ENCODE data around the gene SLC38A6. TPM values are rescaled to one million over a fixed set of nuclear protein-coding genes. Genes with fewer than 3 reads are reported as not detected.

SLC38A6 gene
- total RNA-seq, 2 experiments from 2014 or later: 15.8 to 16.8 TPM

GRCh38 chr14:60981633-60982455 is 799 bp downstream of the SLC38A6 start:
- H4K20me1 ChIP-seq (ENCODE audit: insufficient read depth, low read length): no peaks in the 10 kb centered on the region
- no peak overlapping the region for H3K27ac ChIP-seq (ENCODE audit: low read depth, low read length, poor library complexity, severe bottlenecking)
- H2AFZ ChIP-seq (ENCODE audit: low read length): peak overlapping the region; percentile 89
- BruUV-seq (replicated peaks): no TSS peak
- POLR2A ChIA-PET: interaction anchor here (0.6 to 1.5 kb wide), 8 partner anchors 10 to 248 kb away, joined by 3 to 6 read pairs (median 3); partner anchors contain the start of gene MNAT1
- TF ChIP-seq CTCF (conservative IDR thresholded peaks at IDR 0.05; ENCODE audit: low read length) (no peak), EZH2phosphoT487 (IDR thresholded peaks at IDR 0.05; ENCODE audit: borderline replicate concordance, low read depth, low read length) (no peak)
- H3K4me1 ChIP-seq (ENCODE audit: insufficient read depth, low read length, poor library complexity, severe bottlenecking): peaks cover 41% of the 10 kb centered on the region
- peaks cover 41% of the 10 kb centered on the region for H3K36me3 ChIP-seq (ENCODE audit: insufficient read depth, low read length)
- no peaks in the 10 kb centered on the region for H3K9me3 ChIP-seq (ENCODE audit: low read length)
- peak overlapping the region; percentile 81 for H3K4me3 ChIP-seq (ENCODE audit: low read depth, low read length, poor library complexity, severe bottlenecking)
- no peak for DNase-seq (ENCODE audit: low spot score)
- intact Hi-C loops (cut with micrococcal nuclease; ENCODE audit: unreplicated experiment): loop anchor here (1.0 to 5.0 kb wide), 3 partner anchors 167 to 325 kb away; partner anchors contain the start of gene MNAT1
- CTCF ChIA-PET (ENCODE audit: unreplicated experiment): no interaction called here
- H3K9me2 ChIP-seq (ENCODE audit: insufficient read depth, low read length): no peaks in the 10 kb centered on the region
- H3K4me2 ChIP-seq (ENCODE audit: low read length): peak overlapping the region; percentile 83
- peaks cover 38% of the 10 kb centered on the region; the same call in 1 of the 2 replicates for H3K79me2 ChIP-seq (ENCODE audit: insufficient read depth, low read depth, low read length)

- Histone ChIP-seq H3K36me3 (ENCODE audit: insufficient read depth, low read length) (peaks cover 40% of the 10 kb centered on the region), H4K20me1 (ENCODE audit: insufficient read depth, low read length) (no peaks in the 10 kb centered on the region), H3K79me2 (ENCODE audit: insufficient read depth, low read depth, low read length) (peaks cover 31% of the 10 kb centered on the region; the same call in 1 of the 2 replicates), H3K9me3 (ENCODE audit: low read length) (no peaks in the 10 kb centered on the region), H3K27ac (ENCODE audit: low read depth, low read length, poor library complexity, severe bottlenecking) (no peak overlapping the region), H3K4me3 (ENCODE audit: low read depth, low read length, poor library complexity, severe bottlenecking) (no peak overlapping the region), H2AFZ (ENCODE audit: low read length) (no peak overlapping the region), H3K4me1 (ENCODE audit: insufficient read depth, low read length, poor library complexity, severe bottlenecking) (peaks cover 31% of the 10 kb centered on the region), H3K9me2 (ENCODE audit: insufficient read depth, low read length) (no peaks in the 10 kb centered on the region), H3K4me2 (ENCODE audit: low read length) (0 out of 2 replicates have a peak overlapping the region, but pooled peaks have one; percentile 19)
- ChIA-PET CTCF (ENCODE audit: unreplicated experiment) (no interaction called here), POLR2A (no interaction called here)
- intact Hi-C loops (cut with micrococcal nuclease; ENCODE audit: unreplicated experiment): loop anchor here (5.0 kb wide), 1 partner anchor 252 kb away; the partner anchor contains the start of gene MNAT1
- BruUV-seq (replicated peaks): no TSS peak
- no peak for DNase-seq (ENCODE audit: low spot score)
- TF ChIP-seq EZH2phosphoT487 (IDR thresholded peaks at IDR 0.05; ENCODE audit: borderline replicate concordance, low read depth, low read length) (no peak), CTCF (conservative IDR thresholded peaks at IDR 0.05; ENCODE audit: low read length) (no peak)
Observed at GRCh38 chr14:60984196-60984595, 3.2 kb downstream of the SLC38A6 start.

DNA sequence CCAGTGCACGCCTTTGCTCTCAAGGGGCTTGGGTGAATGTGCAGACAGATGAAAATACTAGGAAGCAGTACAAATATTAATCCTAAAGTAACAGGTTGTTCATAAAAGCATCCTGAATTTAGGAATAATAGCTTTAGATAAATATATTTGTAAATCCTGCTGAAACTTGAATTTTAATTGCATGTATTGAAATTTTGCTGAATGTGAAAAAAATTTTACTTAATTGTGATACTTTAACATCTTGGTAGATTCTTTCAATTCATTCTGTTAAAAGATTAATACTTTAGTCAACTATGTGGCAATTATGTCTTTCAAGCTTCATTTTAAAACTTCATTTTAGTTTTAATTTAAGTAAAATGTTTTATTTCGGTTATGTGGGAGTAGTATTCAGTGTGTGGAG is 5.5 kb downstream of the SLC38A6 start:
- BruUV-seq (replicated peaks): no TSS peak
- CTCF ChIA-PET (ENCODE audit: unreplicated experiment): no interaction called here
- no peak overlapping the region for H3K4me3 ChIP-seq (ENCODE audit: low read depth, low read length, poor library complexity, severe bottlenecking)
- H3K36me3 ChIP-seq (ENCODE audit: insufficient read depth, low read length): peaks cover 46% of the 10 kb centered on the region
- H4K20me1 ChIP-seq (ENCODE audit: insufficient read depth, low read length): no peaks in the 10 kb centered on the region
- no peak overlapping the region for H2AFZ ChIP-seq (ENCODE audit: low read length)
- H3K9me3 ChIP-seq (ENCODE audit: low read length): no peaks in the 10 kb centered on the region
- peaks cover 20% of the 10 kb centered on the region for H3K4me1 ChIP-seq (ENCODE audit: insufficient read depth, low read length, poor library complexity, severe bottlenecking)
- H3K79me2 ChIP-seq (ENCODE audit: insufficient read depth, low read depth, low read length): peaks cover 15% of the 10 kb centered on the region; the same call in 1 of the 2 replicates
- no peak overlapping the region for H3K27ac ChIP-seq (ENCODE audit: low read depth, low read length, poor library complexity, severe bottlenecking)
- intact Hi-C loops (cut with micrococcal nuclease; ENCODE audit: unreplicated experiment): no loop called here
- H3K9me2 ChIP-seq (ENCODE audit: insufficient read depth, low read length): no peaks in the 10 kb centered on the region
- POLR2A ChIA-PET: interaction anchor here (0.6 to 0.7 kb wide), 2 partner anchors 102 to 278 kb away, joined by 3 to 4 read pairs; no protein-coding TSS in a partner anchor
- TF ChIP-seq EZH2phosphoT487 (IDR thresholded peaks at IDR 0.05; ENCODE audit: borderline replicate concordance, low read depth, low read length) (no peak), CTCF (conservative IDR thresholded peaks at IDR 0.05; ENCODE audit: low read length) (no peak)
- DNase-seq (ENCODE audit: low spot score): no peak
- H3K4me2 ChIP-seq (ENCODE audit: low read length): no peak overlapping the region
